Smooth muscle cell (in vitro differentiated cells): ENCODE measurements around the gene FRS2. TPM values are rescaled to one million over a fixed set of nuclear protein-coding genes. Genes with fewer than 3 reads are reported as not detected.

Experiments used
- DNase-seq: peaks from one replicate; lab custom pipeline; 2025; ENCODE audit not compliant: unreplicated experiment; lab: John Stamatoyannopoulos, UW
- H2AFZ ChIP-seq: fragments of 200-600 bp; sonication (generic); 2 replicates; pipeline ENCODE4 v1.6.0; 2016; ENCODE audit warnings: antibody characterized with exemption, low read depth, mild to moderate bottlenecking
- H3F3A ChIP-seq: fragments of 200-600 bp; sonication (generic); 2 replicates; pipeline ENCODE4 v1.6.0; 2017; ENCODE audit warnings: antibody characterized with exemption, low read depth
- H3K27ac ChIP-seq: fragments of 200-600 bp; sonication (generic); 2 replicates; pipeline ENCODE4 v1.5.1; 2016; ENCODE audit warnings: low read depth, mild to moderate bottlenecking
- H3K27me3 ChIP-seq: fragments of 200-600 bp; sonication (generic); 2 replicates; pipeline ENCODE4 v1.6.1; 2016; ENCODE audit warnings: low read depth, mild to moderate bottlenecking
- H3K36me3 ChIP-seq: fragments of 200-600 bp; sonication (generic); 2 replicates; pipeline ENCODE4 v1.5.1; 2016; ENCODE audit warnings: low read depth
- H3K4me1 ChIP-seq: fragments of 200-600 bp; sonication (generic); 2 replicates; pipeline ENCODE4 v1.5.1; 2016; ENCODE audit warnings: low read depth
- H3K4me2 ChIP-seq: fragments of 200-600 bp; sonication (generic); 2 replicates; pipeline ENCODE4 v1.6.0; 2016; ENCODE audit warnings: mild to moderate bottlenecking
- H3K4me3 ChIP-seq: fragments of 200-600 bp; sonication (generic); 2 replicates; pipeline ENCODE4 v1.5.1; 2016; ENCODE audit warnings: mild to moderate bottlenecking
- H3K79me2 ChIP-seq: fragments of 200-600 bp; sonication (generic); 2 replicates; pipeline ENCODE4 v1.6.0; 2016; ENCODE audit warnings: low read depth, mild to moderate bottlenecking
- H3K9ac ChIP-seq: fragments of 200-600 bp; sonication (generic); 2 replicates; pipeline ENCODE4 v1.6.0; 2016; ENCODE audit warnings: low read depth
- H3K9me3 ChIP-seq: fragments of 200-600 bp; sonication (generic); replicated peaks from 2 replicates; pipeline ENCODE4 v1.5.1; 2016; ENCODE audit warnings: low read depth
- H4K20me1 ChIP-seq: fragments of 200-600 bp; sonication (generic); 2 replicates; pipeline ENCODE4 v1.6.0; 2016; ENCODE audit warnings: low read depth
- WGBS: methylation state at CpG from one replicate; pipeline ENCODE4 v1.1.7; 2016; ENCODE audit warnings: low lambda C conversion rate; 5-methylcytosine and 5-hydroxymethylcytosine counted together
- polyA plus RNA-seq: library from polyadenylated mRNA; unstranded; fragments of >200 nt; fragmentation: Nextera tagmentation; extraction: Ambion mirVana; gene quantifications from 2 replicates; pipeline ENCODE4 v1.2.1, GENCODE V29; 2016
- total RNA-seq: library from RNA; depleted of rRNA; stranded (reverse); fragments of >200 nt; gene quantifications from 2 replicates; pipeline ENCODE4 v1.2.3, GENCODE V29; 2014
- TF ChIP-seq, protein P1 (sequence below): fragments of 200-600 bp; sonication (generic); IDR thresholded peaks from 2 replicates; pipeline ENCODE4 v1.5.1; 2017; ENCODE audit warnings: borderline replicate concordance, mild to moderate bottlenecking, antibody characterized with exemption; ENCODE audit not compliant: insufficient read depth, poor library complexity, severe bottlenecking

The FRS2 gene
- total and polyA plus RNA-seq, 2 experiments from 2014 or later: 23.8 to 90.2 TPM

GRCh38 chr12:69550569-69551350, 80.6 kb downstream of the FRS2 start:
- TF ChIP-seq, protein P1, sequence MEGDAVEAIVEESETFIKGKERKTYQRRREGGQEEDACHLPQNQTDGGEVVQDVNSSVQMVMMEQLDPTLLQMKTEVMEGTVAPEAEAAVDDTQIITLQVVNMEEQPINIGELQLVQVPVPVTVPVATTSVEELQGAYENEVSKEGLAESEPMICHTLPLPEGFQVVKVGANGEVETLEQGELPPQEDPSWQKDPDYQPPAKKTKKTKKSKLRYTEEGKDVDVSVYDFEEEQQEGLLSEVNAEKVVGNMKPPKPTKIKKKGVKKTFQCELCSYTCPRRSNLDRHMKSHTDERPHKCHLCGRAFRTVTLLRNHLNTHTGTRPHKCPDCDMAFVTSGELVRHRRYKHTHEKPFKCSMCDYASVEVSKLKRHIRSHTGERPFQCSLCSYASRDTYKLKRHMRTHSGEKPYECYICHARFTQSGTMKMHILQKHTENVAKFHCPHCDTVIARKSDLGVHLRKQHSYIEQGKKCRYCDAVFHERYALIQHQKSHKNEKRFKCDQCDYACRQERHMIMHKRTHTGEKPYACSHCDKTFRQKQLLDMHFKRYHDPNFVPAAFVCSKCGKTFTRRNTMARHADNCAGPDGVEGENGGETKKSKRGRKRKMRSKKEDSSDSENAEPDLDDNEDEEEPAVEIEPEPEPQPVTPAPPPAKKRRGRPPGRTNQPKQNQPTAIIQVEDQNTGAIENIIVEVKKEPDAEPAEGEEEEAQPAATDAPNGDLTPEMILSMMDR: no peak
- no peak overlapping the region for H3K9ac ChIP-seq
- peaks cover 19% of the 10 kb centered on the region for H3F3A ChIP-seq
- no peak for DNase-seq
- no peak overlapping the region for H2AFZ ChIP-seq
- H3K27me3 ChIP-seq: no peaks in the 10 kb centered on the region
- peaks cover 53% of the 10 kb centered on the region for H3K79me2 ChIP-seq
- H3K9me3 ChIP-seq: no peaks in the 10 kb centered on the region
- H3K4me1 ChIP-seq: peaks cover 5% of the 10 kb centered on the region
- no peak overlapping the region for H3K4me2 ChIP-seq
- no peaks in the 10 kb centered on the region for H4K20me1 ChIP-seq
- no peaks in the 10 kb centered on the region for H3K36me3 ChIP-seq
- 97% methylated on average over 8 of the region's 8 CpGs for WGBS
- H3K27ac ChIP-seq: peak overlapping the region; percentile 1
- no peak overlapping the region for H3K4me3 ChIP-seq

GRCh38 chr12:69553628-69554248, 83.5 kb downstream of the FRS2 start:
- Histone ChIP-seq H4K20me1 (no peaks in the 10 kb centered on the region), H3K9ac (no peak overlapping the region), H2AFZ (no peak overlapping the region), H3K27ac (peak overlapping the region; percentile 91), H3K4me2 (no peak overlapping the region), H3K9me3 (no peaks in the 10 kb centered on the region), H3K27me3 (no peaks in the 10 kb centered on the region), H3K36me3 (no peaks in the 10 kb centered on the region), H3K4me3 (no peak overlapping the region), H3F3A (peaks cover 19% of the 10 kb centered on the region), H3K79me2 (peaks cover 60% of the 10 kb centered on the region), H3K4me1 (peaks cover 5% of the 10 kb centered on the region)
- WGBS: 62% methylated on average over 2 of the region's 2 CpGs
- TF ChIP-seq, protein P1: no peak
- DNase-seq: no peak

DNA sequence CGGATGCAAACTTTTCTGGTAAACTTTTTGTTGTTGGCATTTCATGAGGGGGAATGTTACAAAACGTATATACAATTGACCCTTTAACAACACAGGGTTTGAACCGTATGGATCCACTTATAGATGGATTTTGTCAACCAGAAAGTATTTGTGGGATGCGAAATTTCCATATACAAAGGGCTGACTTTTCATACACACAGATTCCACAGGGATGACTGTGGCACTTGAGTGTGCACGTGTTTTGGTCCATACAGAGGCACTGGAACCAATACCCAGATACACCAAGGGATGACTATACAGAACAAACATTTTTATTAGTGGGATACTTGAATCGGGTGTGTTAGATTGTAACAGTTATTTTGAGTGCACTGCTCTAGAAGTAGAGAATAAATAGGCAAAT, 85.3 kb downstream of the FRS2 start:
- TF ChIP-seq, protein P1: no peak
- no peak for DNase-seq
- peak overlapping the region; percentile 21 for H3K9ac ChIP-seq

More for the DNA sequence above, 85.3 kb downstream of the FRS2 start:
- no peak overlapping the region for H2AFZ ChIP-seq
- no peaks in the 10 kb centered on the region for H3K27me3 ChIP-seq
- H3K36me3 ChIP-seq: no peaks in the 10 kb centered on the region
- peak overlapping the region; percentile 52 for H3K4me2 ChIP-seq
- WGBS: 19% methylated on average over 6 of the region's 6 CpGs
- peaks cover 62% of the 10 kb centered on the region for H3K79me2 ChIP-seq
- no peaks in the 10 kb centered on the region for H3K9me3 ChIP-seq
- peaks cover 11% of the 10 kb centered on the region for H3F3A ChIP-seq
- peak overlapping the region; percentile 91 for H3K27ac ChIP-seq
- peaks cover 5% of the 10 kb centered on the region for H3K4me1 ChIP-seq
- H3K4me3 ChIP-seq: no peak overlapping the region
- no peaks in the 10 kb centered on the region for H4K20me1 ChIP-seq
